ENCODE measurements around the gene PCDHGB3.

Gene PCDHGB3

DNA sequence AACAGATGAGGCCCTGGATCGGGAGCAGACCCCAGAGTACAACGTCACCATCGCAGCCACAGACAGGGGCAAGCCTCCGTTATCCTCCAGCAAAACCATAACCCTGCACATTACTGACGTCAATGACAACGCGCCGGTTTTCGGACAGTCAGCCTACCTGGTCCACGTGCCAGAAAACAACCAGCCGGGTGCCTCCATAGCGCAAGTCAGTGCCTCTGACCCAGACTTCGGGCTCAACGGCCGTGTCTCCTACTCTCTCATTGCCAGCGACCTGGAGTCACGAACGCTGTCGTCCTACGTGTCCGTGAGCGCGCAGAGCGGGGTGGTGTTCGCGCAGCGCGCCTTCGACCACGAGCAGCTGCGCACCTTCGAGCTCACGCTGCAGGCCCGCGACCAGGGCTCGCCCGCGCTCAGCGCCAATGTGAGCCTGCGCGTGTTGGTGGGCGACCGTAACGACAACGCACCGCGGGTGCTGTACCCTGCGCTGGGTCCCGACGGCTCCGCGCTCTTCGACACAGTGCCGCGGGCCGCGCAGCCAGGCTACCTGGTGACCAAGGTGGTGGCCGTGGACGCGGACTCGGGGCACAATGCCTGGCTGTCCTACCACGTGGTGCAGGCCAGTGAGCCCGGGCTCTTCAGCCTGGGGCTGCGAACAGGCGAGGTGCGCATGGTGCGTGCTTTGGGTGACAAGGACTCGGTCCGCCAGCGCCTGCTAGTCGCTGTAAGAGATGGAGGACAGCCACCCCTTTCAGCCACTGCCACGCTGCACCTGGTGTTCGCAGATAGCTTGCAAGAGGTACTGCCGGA, 49.2 kb downstream of the PCDHGB3 start:
- DNase-seq (ENCODE audit: low read depth, low spot score), result no peak

DNA sequence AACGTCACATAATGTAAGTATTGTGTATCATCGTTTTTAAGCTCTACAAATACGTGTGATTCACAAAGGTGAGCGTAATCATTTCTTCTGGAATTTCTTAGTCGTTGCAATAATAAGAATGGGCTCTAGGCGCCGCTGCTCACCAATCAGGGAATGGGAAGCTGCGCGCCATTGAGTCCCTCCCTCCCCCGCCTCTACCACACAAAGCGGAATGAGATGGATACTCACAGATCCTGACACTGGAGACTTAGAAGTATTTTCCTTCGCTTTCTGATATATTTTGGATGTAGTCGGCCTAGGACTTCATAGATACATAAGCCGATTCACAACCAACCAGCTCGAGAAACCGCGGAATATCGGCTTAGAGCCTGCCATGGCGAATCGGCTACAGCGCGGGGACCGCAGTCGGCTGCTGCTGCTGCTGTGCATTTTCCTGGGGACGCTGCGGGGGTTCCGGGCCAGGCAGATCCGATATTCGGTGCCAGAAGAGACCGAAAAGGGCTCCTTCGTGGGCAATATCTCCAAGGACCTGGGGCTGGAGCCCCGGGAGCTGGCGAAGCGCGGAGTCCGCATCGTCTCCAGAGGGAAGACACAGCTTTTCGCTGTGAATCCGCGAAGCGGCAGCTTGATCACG, 50.9 kb downstream of the PCDHGB3 start, which contains the start of gene PCDHGA11:
Gene PCDHGA11 (plus strand): TSS at position 197 of the 634 bp plus-strand sequence. CDS start 177 bp downstream, at position 374.
- peak; percentile 78 for DNase-seq (ENCODE audit: low read depth, low spot score)

DNA sequence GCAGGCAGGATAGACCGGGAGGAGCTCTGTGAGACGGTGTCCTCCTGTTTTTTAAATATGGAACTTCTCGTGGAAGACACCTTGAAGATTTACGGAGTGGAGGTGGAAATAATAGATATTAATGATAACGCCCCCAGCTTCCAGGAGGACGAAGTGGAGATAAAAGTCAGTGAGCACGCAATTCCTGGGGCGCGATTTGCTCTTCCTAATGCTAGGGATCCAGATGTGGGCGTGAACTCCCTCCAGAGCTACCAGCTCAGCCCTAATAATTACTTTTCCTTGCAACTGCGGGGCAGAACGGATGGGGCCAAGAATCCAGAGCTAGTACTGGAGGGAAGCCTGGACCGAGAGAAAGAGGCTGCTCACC, 51.4 kb downstream of the PCDHGB3 start:
- DNase-seq (ENCODE audit: low read depth, low spot score), result no peak
